DND-41 (cell line): ENCODE results near the gene LMO2.
A peak's percentile ranks its signal among the peaks of the same experiment; 100 is the strongest.

Experiments
- ATAC-seq: fragments of 200-7000 bp; cut with Tn5 transposase; 3 replicates; pipeline ENCODE4 v1.9.1; 2021; ENCODE audit warnings: low read depth; ENCODE audit not compliant: insufficient read depth
- DNase-seq: peaks from one replicate; pipeline ENCODE4 v3.0.0-alpha.2; 2020
- H2AFZ ChIP-seq: 2 replicates; pipeline ENCODE4 v1.6.0; 2012; ENCODE audit warnings: low read depth, low read length
- H3K27ac ChIP-seq: 2 replicates; pipeline ENCODE4 v1.5.1; 2012; ENCODE audit warnings: low read length, inconsistent platforms
- H3K27me3 ChIP-seq: fragments of 200-600 bp; sonication (generic); 2 replicates; pipeline ENCODE4 v1.6.0; 2012; ENCODE audit warnings: low read length, mild to moderate bottlenecking, inconsistent platforms; ENCODE audit not compliant: insufficient read depth, poor library complexity
- H3K36me3 ChIP-seq: 2 replicates; pipeline ENCODE4 v1.5.1; 2012; ENCODE audit warnings: low read length, inconsistent platforms; ENCODE audit not compliant: insufficient read depth
- H3K4me1 ChIP-seq: 2 replicates; pipeline ENCODE4 v1.5.1; 2012; ENCODE audit warnings: mild to moderate bottlenecking, low read length; ENCODE audit not compliant: insufficient read depth
- H3K4me2 ChIP-seq: 2 replicates; pipeline ENCODE4 v1.6.0; 2012; ENCODE audit warnings: mild to moderate bottlenecking, moderate library complexity, low read length, inconsistent platforms; ENCODE audit not compliant: insufficient read depth
- H3K4me3 ChIP-seq, 2 experiments: fragments of 200-600 bp in 1 of 2; shearing (Covaris generic) in 1 of 2; 2 replicates each; pipeline ENCODE4 v1.5.1; 2012 to 2016; ENCODE audit warnings: inconsistent platforms in 2 of 2, low read length in 2 of 2, mild to moderate bottlenecking in 2 of 2, low read depth in 1 of 2, moderate library complexity in 1 of 2
- H3K79me2 ChIP-seq: 2 replicates; pipeline ENCODE4 v1.6.0; 2012; ENCODE audit warnings: low read length, inconsistent platforms; ENCODE audit not compliant: insufficient read depth
- H3K9ac ChIP-seq: 2 replicates; pipeline ENCODE4 v1.6.0; 2012; ENCODE audit warnings: low read depth, mild to moderate bottlenecking, inconsistent platforms, low read length, moderate library complexity
- H3K9me3 ChIP-seq: 2 replicates; pipeline ENCODE4 v1.5.1; 2012; ENCODE audit warnings: low read length, moderate library complexity, mild to moderate bottlenecking, inconsistent platforms; ENCODE audit not compliant: insufficient read depth, severe bottlenecking
- H4K20me1 ChIP-seq: 2 replicates; pipeline ENCODE4 v1.6.0; 2012; ENCODE audit warnings: low read length; ENCODE audit not compliant: insufficient read depth
- EZH2 ChIP-seq: IDR thresholded peaks from 3 replicates; pipeline ENCODE4 v1.6.1; 2012; ENCODE audit warnings: borderline replicate concordance, low read depth, mild to moderate bottlenecking, moderate library complexity, low read length, inconsistent platforms; ENCODE audit not compliant: severe bottlenecking
- TF ChIP-seq, protein P1 (sequence below): IDR thresholded peaks from 2 replicates; pipeline ENCODE4 v1.5.1; 2012; ENCODE audit warnings: borderline replicate concordance, low read length, moderate library complexity, mild to moderate bottlenecking; ENCODE audit not compliant: poor library complexity, severe bottlenecking; ENCODE audit errors: extremely low read depth

Gene LMO2

GRCh38 chr11:33891714-33892327 lies at the start of gene LMO2:
TSS of gene LMO2 (minus strand) at chr11:33892076. CDS start at chr11:33869716, 22,360 bp downstream.
- Histone ChIP-seq H3K4me2 (peak within 1 kb of the TSS; percentile 55; the same call in 1 of the 2 replicates), H2AFZ (no peak within 1 kb of the TSS), H3K79me2 (no peaks in the 10 kb centered on the region), H4K20me1 (peaks cover 12% of the 10 kb centered on the region), H3K27me3 (peaks cover 19% of the 10 kb centered on the region), H3K36me3 (no peaks in the 10 kb centered on the region), H3K9ac (no peak within 1 kb of the TSS), H3K27ac (no peak within 1 kb of the TSS), H3K9me3 (no peaks in the 10 kb centered on the region), H3K4me3 (no peak within 1 kb of the TSS), H3K4me1 (peaks cover 19% of the 10 kb centered on the region)
- DNase-seq, result no peak
- TF ChIP-seq, protein P1, sequence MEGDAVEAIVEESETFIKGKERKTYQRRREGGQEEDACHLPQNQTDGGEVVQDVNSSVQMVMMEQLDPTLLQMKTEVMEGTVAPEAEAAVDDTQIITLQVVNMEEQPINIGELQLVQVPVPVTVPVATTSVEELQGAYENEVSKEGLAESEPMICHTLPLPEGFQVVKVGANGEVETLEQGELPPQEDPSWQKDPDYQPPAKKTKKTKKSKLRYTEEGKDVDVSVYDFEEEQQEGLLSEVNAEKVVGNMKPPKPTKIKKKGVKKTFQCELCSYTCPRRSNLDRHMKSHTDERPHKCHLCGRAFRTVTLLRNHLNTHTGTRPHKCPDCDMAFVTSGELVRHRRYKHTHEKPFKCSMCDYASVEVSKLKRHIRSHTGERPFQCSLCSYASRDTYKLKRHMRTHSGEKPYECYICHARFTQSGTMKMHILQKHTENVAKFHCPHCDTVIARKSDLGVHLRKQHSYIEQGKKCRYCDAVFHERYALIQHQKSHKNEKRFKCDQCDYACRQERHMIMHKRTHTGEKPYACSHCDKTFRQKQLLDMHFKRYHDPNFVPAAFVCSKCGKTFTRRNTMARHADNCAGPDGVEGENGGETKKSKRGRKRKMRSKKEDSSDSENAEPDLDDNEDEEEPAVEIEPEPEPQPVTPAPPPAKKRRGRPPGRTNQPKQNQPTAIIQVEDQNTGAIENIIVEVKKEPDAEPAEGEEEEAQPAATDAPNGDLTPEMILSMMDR, result no peak
- no peak for TF ChIP-seq EZH2
- ATAC-seq, result no peak

- ATAC-seq (no peak), DNase-seq (no peak)
- TF ChIP-seq, protein P1, result no peak
- Histone ChIP-seq H3K4me3 (no peak overlapping the region), H4K20me1 (no peaks in the 10 kb centered on the region), H3K4me2 (no peak overlapping the region), H3K36me3 (no peaks in the 10 kb centered on the region), H3K9me3 (no peaks in the 10 kb centered on the region), H3K4me1 (no peaks in the 10 kb centered on the region), H3K27me3 (no peaks in the 10 kb centered on the region), H2AFZ (no peak overlapping the region), H3K27ac (no peak overlapping the region), H3K79me2 (no peaks in the 10 kb centered on the region), H3K9ac (no peak overlapping the region)
Observed at GRCh38 chr11:33940538-33940815, 48.6 kb upstream of the LMO2 start.

- Histone ChIP-seq H3K36me3 (no peaks in the 10 kb centered on the region), H3K4me2 (no peak overlapping the region), H2AFZ (no peak overlapping the region), H3K79me2 (no peaks in the 10 kb centered on the region), H3K4me1 (no peaks in the 10 kb centered on the region), H3K4me3 (no peak overlapping the region), H3K9ac (no peak overlapping the region), H4K20me1 (no peaks in the 10 kb centered on the region), H3K9me3 (no peaks in the 10 kb centered on the region), H3K27me3 (no peaks in the 10 kb centered on the region), H3K27ac (no peak overlapping the region)
- DNase-seq (no peak), ATAC-seq (no peak)
- TF ChIP-seq, protein P1, result no peak
- TF ChIP-seq EZH2, result no peak
Observed at GRCh38 chr11:33936725-33937604, 45.1 kb upstream of the LMO2 start.
